ENCODE data around the gene VAV2. TPM values are rescaled to one million over a fixed set of nuclear protein-coding genes. Genes with fewer than 3 reads are reported as not detected.

Gene VAV2
- total and polyA plus RNA-seq, 4 donors: 13.0 to 28.2 (median 16.3) TPM

DNA sequence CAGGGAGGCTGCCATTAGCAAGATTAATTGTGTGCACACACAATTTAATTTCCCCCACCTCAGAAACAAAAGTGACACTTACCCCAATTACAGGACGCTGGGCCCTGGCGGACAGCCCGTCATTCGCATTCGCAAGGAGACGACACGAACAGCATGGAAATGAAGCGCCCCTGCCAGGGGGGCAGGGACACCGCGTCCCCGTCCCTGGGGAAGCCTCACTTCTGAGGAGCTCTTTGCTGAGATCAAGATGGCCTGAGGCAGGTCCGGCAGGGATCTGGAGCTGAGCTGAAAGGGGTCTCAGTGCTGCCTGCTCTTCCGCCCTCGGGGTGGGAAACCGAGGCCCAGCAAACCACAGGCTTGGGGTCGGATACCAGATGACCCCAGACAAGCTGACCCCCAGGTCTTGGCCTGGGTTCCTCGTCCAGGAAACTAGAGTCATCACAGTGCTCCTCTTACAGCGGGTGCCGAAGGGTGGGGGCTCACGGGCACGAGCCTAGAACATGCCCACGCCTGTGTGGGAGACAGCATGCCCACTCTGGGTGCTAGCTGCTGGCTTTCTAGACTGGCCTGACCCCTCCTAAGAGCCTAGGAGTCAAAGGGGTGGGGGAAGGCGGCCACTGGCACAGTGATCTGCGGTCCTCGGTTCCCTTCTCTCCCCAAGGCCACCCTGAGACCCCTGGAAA, 103.2 kb downstream of the VAV2 start:
- ATAC-seq (ENCODE audit: insufficient read depth, low FRiP score): no peak

GRCh38 chr9:133888048-133888808, 103.9 kb downstream of the VAV2 start:
- 82 to 89% methylated on average over 25 of the region's 25 CpGs for WGBS, 2 donors
- H3K9ac ChIP-seq (ENCODE audit: insufficient read depth in 1 of 2, low read length in 2 of 2): no peak overlapping the region
- ATAC-seq (ENCODE audit: insufficient read depth, low FRiP score) (no peak), DNase-seq (no peak)
- H3K36me3 ChIP-seq (ENCODE audit: control insufficient read depth in 4 of 4, insufficient read depth in 4 of 4, low read length in 4 of 4): peaks cover 0 to 2% (median 0%) of the 10 kb centered on the region in 4 donors
- H3K27me3 ChIP-seq (ENCODE audit: control insufficient read depth in 3 of 3, insufficient read depth in 3 of 3, low read length in 2 of 3): no peaks in the 10 kb centered on the region
- TF ChIP-seq CTCF (IDR thresholded peaks at IDR 0.05; ENCODE audit: control extremely low read depth, extremely low read depth): no peak
- H3K27ac ChIP-seq (ENCODE audit: low read depth in 1 of 2, low read length in 1 of 2): no peak overlapping the region
- H3K4me3 ChIP-seq: no peak overlapping the region
- no peaks in the 10 kb centered on the region for H3K9me3 ChIP-seq (ENCODE audit: control insufficient read depth in 4 of 4, insufficient read depth in 3 of 4, low read length in 3 of 4)
- H3K4me1 ChIP-seq (ENCODE audit: control insufficient read depth in 5 of 5, insufficient read depth in 5 of 5, low read length in 5 of 5): peaks cover 0 to 3% (median 0%) of the 10 kb centered on the region in 5 donors

More for the DNA sequence above, 103.2 kb downstream of the VAV2 start:
- Histone ChIP-seq H3K9me3 (ENCODE audit: control insufficient read depth in 4 of 4, insufficient read depth in 3 of 4, low read length in 3 of 4) (no peaks in the 10 kb centered on the region), H3K27ac (ENCODE audit: low read depth in 1 of 2, low read length in 1 of 2) (no peak overlapping the region), H3K9ac (ENCODE audit: insufficient read depth in 1 of 2, low read length in 2 of 2) (no peak overlapping the region), H3K4me1 (ENCODE audit: control insufficient read depth in 5 of 5, insufficient read depth in 5 of 5, low read length in 5 of 5) (peaks cover 0 to 3% (median 0%) of the 10 kb centered on the region in 5 donors), H3K36me3 (ENCODE audit: control insufficient read depth in 4 of 4, insufficient read depth in 4 of 4, low read length in 4 of 4) (peaks cover 0 to 2% (median 0%) of the 10 kb centered on the region in 4 donors), H3K27me3 (ENCODE audit: control insufficient read depth in 3 of 3, insufficient read depth in 3 of 3, low read length in 2 of 3) (no peaks in the 10 kb centered on the region), H3K4me3 (no peak overlapping the region)
- 86 to 93% methylated on average over 25 of the region's 25 CpGs for WGBS, 2 donors
- TF ChIP-seq CTCF (IDR thresholded peaks at IDR 0.05; ENCODE audit: control extremely low read depth, extremely low read depth): no peak
- no peak for DNase-seq

DNA sequence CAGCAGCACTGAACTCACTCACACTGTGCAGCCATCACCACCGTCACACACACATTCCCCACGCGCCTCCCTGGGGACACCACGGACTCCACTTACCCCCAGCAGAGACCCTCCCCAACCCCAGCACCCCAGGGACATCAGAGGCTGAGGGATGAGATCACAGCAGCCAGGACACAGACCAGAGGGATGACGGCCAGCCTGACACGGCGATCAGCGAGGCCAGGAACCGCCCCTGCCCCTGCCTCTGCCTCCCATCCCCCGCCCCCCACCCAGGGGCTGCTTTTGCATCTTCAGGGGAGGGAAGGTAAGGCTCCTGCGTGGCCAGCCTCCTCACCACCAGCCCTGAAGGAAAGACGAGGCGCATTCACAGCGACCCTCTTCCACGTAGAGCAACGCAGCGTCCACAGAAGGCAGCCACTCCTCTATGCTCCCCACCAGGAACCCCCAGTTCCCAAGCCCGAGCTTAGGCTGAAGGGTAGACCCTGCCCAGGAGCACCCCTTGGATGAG, 104.5 kb downstream of the VAV2 start:
- no peak overlapping the region for H3K27ac ChIP-seq (ENCODE audit: low read depth in 1 of 2, low read length in 1 of 2)
- no peaks in the 10 kb centered on the region for H3K9me3 ChIP-seq (ENCODE audit: control insufficient read depth in 4 of 4, insufficient read depth in 3 of 4, low read length in 3 of 4)
- H3K36me3 ChIP-seq (ENCODE audit: control insufficient read depth in 4 of 4, insufficient read depth in 4 of 4, low read length in 4 of 4): peaks cover 0 to 2% (median 0%) of the 10 kb centered on the region in 4 donors
- ATAC-seq (ENCODE audit: insufficient read depth, low FRiP score) (no peak), DNase-seq (no peak)
- H3K27me3 ChIP-seq (ENCODE audit: control insufficient read depth in 3 of 3, insufficient read depth in 3 of 3, low read length in 2 of 3): no peaks in the 10 kb centered on the region
- H3K4me1 ChIP-seq (ENCODE audit: control insufficient read depth in 5 of 5, insufficient read depth in 5 of 5, low read length in 5 of 5): peaks cover 0 to 6% (median 0%) of the 10 kb centered on the region in 5 donors
- no peak overlapping the region for H3K9ac ChIP-seq (ENCODE audit: insufficient read depth in 1 of 2, low read length in 2 of 2)
- no peak overlapping the region for H3K4me3 ChIP-seq
- no peak for TF ChIP-seq CTCF (IDR thresholded peaks at IDR 0.05; ENCODE audit: control extremely low read depth, extremely low read depth)
- 88 to 93% methylated on average over 18 of the region's 18 CpGs for WGBS, 2 donors
